Left cardiac atrium (tissue), 4 donors: ENCODE measurements around the gene LBHD2. TPM values are rescaled to one million over a fixed set of nuclear protein-coding genes. Genes with fewer than 3 reads are reported as not detected.

Experiments used
- ATAC-seq, 2 donors: fragments of 200-7000 bp; cut with Tn5 transposase; one replicate each; pipeline ENCODE4 v1.9.1; 2020; ENCODE audit warnings: mild to moderate bottlenecking in 2 of 2, moderate library complexity in 2 of 2
- DNase-seq: peaks from one replicate; pipeline ENCODE4 v3.0.0-alpha.2; 2020
- intact Hi-C, 2 donors: fragments of 100-400 bp; cut with DNase I; formaldehyde crosslinking; loops; one replicate each; pipeline versions ENCODE4 v1.14.1 to v1.15.1; 2022 to 2023
- total RNA-seq, 2 donors: library from RNA; stranded (reverse); fragmentation: NEBNext Ultra II Directional; extraction: Animal tissue kit (Norgen Biotek cat#: 25700); gene quantifications; one replicate each; pipeline ENCODE4 v1.2.1, GENCODE V29; 2021
- donor health status: DM: no; HTN: yes; CAD: no.
- donor health status: DM: no; HTN: yes; CAD: no; lungs with severe emphysema.
- donor health status: DM: yes; HTN: yes; CAD: no.
- donor health status: Dilated cardiomyopathy.

The LBHD2 gene
- total RNA-seq, 2 donors from 2014 or later = 0.47 TPM; not detected in 1

DNA sequence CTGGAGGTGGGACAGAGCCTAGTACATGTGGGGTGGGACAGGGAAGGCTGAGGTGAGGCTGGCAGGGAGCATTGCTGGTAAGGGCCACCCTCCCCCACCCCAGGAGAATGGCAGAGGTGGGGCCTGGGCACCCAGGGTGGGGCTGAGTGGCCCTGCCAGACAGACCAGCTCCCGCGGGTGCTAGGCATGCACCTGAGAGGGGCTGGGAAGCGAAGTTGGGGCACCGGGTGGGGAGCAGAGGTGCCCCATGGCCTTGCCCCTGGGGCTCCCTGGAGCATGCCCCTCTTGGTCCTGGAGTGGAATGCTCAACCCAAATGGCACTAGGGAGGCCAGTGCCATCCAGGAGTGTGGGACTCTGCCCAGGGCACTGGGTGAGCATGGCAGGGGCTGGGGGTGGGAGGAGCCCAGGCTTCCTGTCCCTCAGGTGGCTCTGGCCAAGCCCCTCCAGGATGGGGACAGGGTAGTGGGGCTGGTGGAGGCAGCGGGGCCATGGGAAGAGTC, 40.5 kb downstream of the LBHD2 start:
- intact Hi-C loops = no loop called here
- ATAC-seq (no peak), DNase-seq (no peak)

DNA sequence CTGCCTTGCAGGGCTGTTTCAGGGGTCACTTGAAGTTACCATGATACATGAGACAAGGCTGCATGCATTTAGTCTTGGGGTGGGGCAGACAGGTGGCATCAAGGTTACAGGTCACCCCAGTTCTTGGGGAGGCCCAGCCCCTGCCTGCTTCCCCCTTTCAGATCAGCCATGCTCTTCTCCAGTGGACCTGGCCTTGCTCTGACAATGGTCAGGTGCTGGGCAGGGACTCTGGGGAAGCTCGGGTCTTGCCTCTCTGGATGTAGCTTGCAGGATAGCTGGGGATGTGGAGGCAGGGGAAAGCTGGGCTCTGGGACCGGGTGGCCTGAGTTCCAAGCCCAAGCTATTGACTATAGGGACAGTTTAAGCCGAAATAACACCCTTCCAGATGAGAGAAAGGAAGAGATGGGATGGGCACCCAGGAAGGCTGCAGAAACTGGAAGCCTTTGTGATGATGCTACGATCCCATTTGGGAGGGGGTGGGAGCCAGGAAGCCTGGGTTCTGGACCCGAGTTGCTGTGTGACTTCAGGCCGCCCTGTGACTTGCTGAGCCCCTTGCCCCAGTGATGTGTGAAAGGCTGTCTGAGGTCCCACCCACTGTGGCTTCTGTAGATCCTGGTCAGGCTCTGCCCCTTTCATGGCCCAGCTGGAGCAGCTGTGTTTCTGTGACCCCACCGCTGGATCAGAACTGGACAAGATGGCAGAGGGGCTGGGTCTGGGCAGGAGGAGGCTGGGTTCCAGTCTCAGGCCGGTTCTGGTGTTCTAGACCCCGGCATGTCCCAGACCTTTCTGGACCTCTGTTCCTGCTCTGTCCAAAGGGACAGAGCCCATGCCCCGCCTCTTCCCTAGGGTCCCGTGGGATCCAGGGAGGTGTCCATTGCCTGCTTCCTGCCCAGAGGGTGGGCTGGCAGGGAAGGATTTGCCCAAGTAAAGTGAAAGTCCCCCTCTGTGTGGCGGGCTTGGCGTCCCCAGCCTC, 41.4 kb downstream of the LBHD2 start:
- ATAC-seq (no peak), DNase-seq (no peak)
- intact Hi-C loops = no loop called here

- ATAC-seq (no peak), DNase-seq (peak; percentile 37)
- intact Hi-C loops = no loop called here
Measured at GRCh38 chr14:103126088-103126872, 42.3 kb downstream of the LBHD2 start.

DNA sequence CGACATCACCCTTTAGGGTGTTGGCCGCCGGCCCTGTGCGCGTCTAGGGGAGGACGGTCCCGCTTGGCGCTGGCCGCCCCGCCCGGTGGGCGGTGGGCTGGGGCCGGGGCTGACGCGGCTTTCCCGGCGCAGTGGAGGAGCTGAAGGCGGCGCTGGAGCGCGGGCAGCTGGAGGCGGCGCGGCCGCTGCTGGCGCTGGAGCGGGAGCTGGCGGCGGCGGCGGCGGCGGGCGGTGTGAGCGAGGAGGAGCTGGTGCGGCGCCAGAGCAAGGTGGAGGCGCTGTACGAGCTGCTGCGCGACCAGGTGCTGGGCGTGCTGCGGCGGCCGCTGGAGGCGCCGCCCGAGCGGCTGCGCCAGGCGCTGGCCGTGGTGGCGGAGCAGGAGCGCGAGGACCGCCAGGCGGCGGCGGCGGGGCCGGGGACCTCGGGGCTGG, 42.9 kb downstream of the LBHD2 start:
- no peak for DNase-seq
- intact Hi-C loops = no loop called here
- ATAC-seq = peak in 1 of 2 donors; percentile 1

DNA sequence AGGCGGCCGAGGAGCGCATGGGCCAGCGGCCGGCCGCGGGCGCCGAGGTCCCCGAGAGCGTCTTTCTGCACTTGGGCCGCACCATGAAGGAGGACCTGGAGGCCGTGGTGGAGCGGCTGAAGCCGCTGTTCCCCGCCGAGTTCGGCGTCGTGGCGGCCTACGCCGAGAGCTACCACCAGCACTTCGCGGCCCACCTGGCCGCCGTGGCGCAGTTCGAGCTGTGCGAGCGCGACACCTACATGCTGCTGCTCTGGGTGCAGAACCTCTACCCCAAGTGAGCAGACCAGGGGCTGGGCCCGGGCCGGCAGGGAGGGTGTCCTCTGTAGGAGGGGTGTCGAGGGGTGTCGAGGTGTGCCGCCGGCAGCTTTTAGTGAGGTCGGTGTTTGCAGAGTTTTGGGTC, 43.3 kb downstream of the LBHD2 start:
- no peak for ATAC-seq
- DNase-seq = no peak
- intact Hi-C loops = no loop called here

- ATAC-seq (no peak), DNase-seq (no peak)
- intact Hi-C loops = no loop called here
Measured at GRCh38 chr14:103127861-103128598, 44.0 kb downstream of the LBHD2 start.

DNA sequence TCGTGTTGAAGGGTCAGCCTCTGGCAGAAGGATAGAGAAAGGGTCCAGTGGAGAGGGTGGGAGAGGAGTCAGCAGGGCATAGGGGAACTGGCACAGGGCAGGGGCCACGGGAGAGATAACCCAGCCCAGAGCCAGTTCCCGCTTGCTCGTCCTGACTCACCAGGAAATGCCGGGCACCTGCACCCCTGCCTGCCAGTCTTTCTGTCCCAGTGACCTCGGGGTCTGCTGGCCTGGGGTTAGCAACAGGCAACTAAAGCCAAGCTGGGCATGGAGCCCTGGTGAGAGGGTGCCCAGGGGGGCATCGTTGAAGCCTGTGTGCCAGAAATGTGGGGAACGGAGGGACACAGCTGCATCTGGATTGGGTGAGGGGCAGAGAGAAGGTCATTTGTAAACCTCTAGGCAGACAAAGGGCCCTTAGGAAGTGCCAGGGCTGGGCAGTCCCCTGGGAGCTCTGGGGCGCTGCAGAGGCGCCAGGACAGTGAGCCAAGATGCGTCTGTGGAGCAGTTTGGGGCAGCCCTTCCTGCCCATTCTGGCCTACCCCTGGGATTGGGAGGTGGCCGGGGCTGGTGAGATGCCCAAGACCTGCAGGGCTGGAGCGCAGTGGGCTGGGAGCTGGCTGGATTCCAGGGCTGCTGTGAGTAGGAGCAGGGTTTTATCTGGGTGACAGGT, 44.8 kb downstream of the LBHD2 start:
- DNase-seq = no peak
- no peak for ATAC-seq
- intact Hi-C loops = no loop called here

- intact Hi-C loops = no loop called here
- DNase-seq = no peak
- ATAC-seq = no peak
Measured at GRCh38 chr14:103129301-103130016, 45.4 kb downstream of the LBHD2 start.

DNA sequence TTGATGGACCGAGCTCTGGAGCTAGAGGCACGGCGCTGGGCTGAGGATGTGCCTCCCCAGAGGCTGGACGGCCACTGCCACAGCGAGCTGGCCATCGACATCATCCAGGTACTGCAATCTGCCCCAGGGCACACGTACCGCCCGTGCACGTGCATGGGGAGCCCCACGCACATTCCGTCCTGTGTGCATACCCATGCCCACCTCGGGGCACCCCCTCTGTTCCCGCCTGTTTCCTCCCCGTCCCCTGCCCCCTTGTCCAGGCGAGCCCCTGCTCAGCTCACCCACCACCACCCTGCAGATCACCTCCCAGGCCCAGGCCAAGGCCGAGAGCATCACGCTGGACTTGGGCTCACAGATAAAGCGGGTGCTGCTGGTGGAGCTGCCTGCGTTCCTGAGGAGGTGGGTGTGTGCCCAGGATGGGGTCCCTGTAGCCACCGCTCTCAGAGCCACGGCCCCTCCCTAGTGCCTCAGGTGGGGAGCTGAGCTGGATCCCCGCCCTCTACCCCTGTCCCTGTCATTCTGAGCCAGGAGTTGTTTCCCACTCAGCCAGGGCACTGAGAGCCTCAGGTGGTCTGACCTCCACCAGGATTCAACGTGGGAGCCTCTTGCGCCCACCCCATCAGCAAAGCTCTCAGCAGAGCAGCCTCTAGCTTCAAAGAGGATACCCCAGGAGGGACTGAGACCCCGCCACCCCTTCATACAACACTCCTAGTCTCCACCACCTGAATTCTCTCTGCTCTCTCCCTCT, 46.2 kb downstream of the LBHD2 start:
- intact Hi-C loops = no loop called here
- ATAC-seq = no peak
- DNase-seq = no peak

DNA sequence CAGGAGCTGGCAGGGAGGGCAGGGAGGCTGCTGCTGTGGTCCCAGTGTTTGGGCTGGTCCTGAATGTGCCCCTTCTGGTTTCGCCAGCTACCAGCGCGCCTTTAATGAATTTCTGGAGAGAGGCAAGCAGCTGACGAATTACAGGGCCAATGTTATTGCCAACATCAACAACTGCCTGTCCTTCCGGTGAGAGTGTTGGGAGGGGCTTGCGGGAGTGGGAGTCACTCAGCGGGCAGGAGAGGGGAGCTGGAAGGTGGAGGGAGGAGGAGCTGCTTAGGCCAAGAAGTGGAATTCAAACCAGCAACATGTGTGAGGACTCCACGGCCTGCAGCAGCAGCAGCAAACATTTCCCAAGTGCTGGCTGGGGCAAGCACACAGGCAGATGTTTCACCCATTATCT, 47.0 kb downstream of the LBHD2 start:
- ATAC-seq (peak; percentile 7 to 61), DNase-seq (no peak)
- intact Hi-C loops = no loop called here

- ATAC-seq (no peak), DNase-seq (no peak)
- intact Hi-C loops = no loop called here
Measured at GRCh38 chr14:103131580-103131979, 47.6 kb downstream of the LBHD2 start.

DNA sequence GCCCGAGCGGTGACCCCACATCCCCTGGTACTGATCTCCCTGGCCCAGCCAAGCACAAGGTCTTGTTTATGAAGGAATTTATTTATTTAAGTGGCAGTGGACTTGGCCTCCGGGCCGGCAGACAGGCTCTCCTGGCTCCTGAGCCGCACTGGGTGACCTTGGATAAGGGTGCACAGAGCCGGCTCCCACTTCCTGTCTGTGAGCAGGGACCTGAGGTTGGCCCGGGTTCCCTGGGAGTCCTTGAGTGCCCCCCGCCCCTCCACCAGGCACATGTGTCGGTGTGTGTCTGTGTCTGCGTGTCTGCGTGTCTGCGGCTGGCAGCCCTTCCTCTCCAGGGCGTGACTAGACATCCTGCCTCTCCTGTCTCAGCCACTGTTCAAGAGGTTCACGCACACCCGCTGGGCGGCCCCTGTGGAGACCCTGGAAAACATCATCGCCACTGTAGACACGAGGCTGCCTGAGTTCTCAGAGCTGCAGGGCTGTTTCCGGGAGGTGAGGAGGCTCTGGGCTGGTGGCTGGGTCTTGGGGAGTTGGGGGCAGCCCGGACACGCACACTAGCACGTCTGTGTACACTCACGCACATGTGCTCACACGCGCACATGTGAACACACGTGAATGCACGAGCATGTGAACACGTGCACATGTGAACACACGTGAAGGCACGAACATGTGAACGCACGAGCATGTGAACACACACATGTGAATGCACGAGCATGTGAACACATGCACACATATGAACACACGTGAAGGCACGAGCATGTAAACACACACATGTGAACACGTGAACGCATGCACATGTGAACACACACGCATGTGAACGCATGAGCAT, 48.6 kb downstream of the LBHD2 start:
- DNase-seq (no peak), ATAC-seq (no peak)
- intact Hi-C loops = no loop called here

GRCh38 chr14:103133210-103134140, 49.5 kb downstream of the LBHD2 start:
- no peak for ATAC-seq
- no peak for DNase-seq
- intact Hi-C loops = no loop called here

- intact Hi-C loops = no loop called here
Measured at GRCh38 chr14:103134405-103134804, 50.4 kb downstream of the LBHD2 start.

DNA sequence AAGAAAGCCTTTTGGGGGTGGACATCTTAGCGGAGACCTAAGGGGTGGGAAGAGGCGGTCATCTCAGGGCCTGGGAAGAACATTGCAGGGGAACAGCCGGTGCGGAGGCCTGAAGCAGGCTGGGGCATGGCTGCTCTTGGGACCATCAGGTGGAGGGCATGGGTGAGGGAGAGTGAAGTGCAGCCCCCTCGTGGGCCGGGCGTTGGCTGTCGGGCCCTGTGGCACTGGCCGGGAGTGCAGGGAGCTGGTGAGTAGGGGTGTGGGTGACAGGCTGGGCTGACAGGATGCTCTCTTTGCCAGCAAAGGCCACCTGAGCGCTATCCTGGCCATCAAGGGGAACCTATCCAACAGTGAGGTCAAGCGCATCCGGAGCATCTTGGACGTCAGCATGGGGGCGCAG, 50.9 kb downstream of the LBHD2 start:
- ATAC-seq = no peak
- intact Hi-C loops = no loop called here
- no peak for DNase-seq

More at GRCh38 chr14:103134405-103134804, 50.4 kb downstream of the LBHD2 start:
- no peak for DNase-seq
- ATAC-seq = no peak
